ENCODE data around the gene DNAH3.

The DNAH3 gene

DNA sequence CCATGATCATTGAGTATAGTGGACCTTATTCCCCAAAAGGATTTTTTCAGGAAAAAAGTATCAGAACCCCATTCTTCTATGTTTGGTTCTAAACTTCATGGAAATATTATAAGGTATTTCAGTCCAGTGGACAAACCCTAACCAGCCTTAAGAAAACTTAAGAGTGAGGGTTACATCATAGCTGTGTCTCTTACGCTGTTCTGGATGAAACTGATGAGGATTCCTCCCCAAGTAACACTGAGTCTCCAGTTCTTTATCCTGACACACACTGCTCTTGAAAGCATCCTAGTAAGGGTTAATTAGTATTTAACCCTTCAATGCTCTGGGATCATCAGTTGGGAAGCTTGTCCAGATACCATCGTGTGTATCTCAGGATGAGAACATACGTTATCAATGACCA is 245.1 kb downstream of the DNAH3 start:
- Histone ChIP-seq H3K9me3 (replicated peaks; ENCODE audit: insufficient read depth, low read length) (no peaks in the 10 kb centered on the region), H2AFZ (ENCODE audit: low read length) (no peak overlapping the region), H3F3A (ENCODE audit: insufficient read depth, low read length) (peaks cover 14% of the 10 kb centered on the region), H3K4me2 (ENCODE audit: low read depth, low read length) (no peak overlapping the region), H3K27ac (ENCODE audit: low read length) (no peak overlapping the region), H3K4me3 (ENCODE audit: low read length) (no peak overlapping the region), H4K20me1 (ENCODE audit: insufficient read depth, low read length) (no peaks in the 10 kb centered on the region), H3K9ac (ENCODE audit: low read length) (no peak overlapping the region), H3K79me2 (ENCODE audit: low read length) (peaks cover 34% of the 10 kb centered on the region), H3K36me3 (replicated peaks; ENCODE audit: insufficient read depth, low read length) (no peaks in the 10 kb centered on the region), H3K4me1 (ENCODE audit: low read length) (peaks cover 34% of the 10 kb centered on the region), H3K9me2 (replicated peaks; ENCODE audit: insufficient read depth, low read length) (no peaks in the 10 kb centered on the region), H3K27me3 (replicated peaks; ENCODE audit: insufficient read depth, low read length) (no peaks in the 10 kb centered on the region)
- no peak for DNase-seq
- TF ChIP-seq, protein P1, sequence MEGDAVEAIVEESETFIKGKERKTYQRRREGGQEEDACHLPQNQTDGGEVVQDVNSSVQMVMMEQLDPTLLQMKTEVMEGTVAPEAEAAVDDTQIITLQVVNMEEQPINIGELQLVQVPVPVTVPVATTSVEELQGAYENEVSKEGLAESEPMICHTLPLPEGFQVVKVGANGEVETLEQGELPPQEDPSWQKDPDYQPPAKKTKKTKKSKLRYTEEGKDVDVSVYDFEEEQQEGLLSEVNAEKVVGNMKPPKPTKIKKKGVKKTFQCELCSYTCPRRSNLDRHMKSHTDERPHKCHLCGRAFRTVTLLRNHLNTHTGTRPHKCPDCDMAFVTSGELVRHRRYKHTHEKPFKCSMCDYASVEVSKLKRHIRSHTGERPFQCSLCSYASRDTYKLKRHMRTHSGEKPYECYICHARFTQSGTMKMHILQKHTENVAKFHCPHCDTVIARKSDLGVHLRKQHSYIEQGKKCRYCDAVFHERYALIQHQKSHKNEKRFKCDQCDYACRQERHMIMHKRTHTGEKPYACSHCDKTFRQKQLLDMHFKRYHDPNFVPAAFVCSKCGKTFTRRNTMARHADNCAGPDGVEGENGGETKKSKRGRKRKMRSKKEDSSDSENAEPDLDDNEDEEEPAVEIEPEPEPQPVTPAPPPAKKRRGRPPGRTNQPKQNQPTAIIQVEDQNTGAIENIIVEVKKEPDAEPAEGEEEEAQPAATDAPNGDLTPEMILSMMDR (IDR thresholded peaks at IDR 0.05; ENCODE audit: low read length) = no peak
- TF ChIP-seq EZH2 (optimal IDR thresholded peaks at IDR 0.05; ENCODE audit: low read depth, low read length) = no peak

DNA sequence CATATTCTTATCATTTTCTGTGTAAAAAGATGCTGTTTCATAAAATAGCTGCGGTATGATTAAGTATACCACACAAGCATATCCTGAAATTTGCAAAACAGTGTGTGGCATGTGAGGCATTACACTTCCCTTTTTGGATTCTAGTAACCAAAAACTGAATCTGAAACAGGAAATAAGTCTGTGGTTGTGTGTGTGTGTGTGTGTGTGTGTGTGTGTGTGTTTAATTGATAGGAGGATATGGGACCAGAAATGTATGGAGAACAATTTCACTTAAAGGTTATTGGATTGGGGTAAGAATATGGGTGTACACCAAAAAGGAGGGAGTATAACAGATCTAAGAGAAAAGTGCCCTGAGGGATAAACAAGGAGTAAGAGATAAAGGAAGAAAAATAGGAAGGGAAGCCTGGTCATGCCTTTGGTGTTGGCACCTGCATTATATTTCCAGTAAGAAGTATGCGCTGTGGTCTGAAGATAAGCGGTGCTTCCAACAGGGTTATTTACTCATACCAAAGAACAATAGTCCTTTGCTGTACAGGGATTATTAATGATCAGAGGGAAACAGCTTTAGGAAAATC is 246.1 kb downstream of the DNAH3 start:
- Histone ChIP-seq H3K27ac (ENCODE audit: low read length) (peak overlapping the region; percentile 66), H3K79me2 (ENCODE audit: low read length) (peaks cover 37% of the 10 kb centered on the region), H3K9ac (ENCODE audit: low read length) (no peak overlapping the region; the same call in 1 of the 2 replicates), H3K27me3 (replicated peaks; ENCODE audit: insufficient read depth, low read length) (no peaks in the 10 kb centered on the region), H3K9me3 (replicated peaks; ENCODE audit: insufficient read depth, low read length) (no peaks in the 10 kb centered on the region), H3F3A (ENCODE audit: insufficient read depth, low read length) (peaks cover 14% of the 10 kb centered on the region), H3K4me2 (ENCODE audit: low read depth, low read length) (peak overlapping the region; percentile 73), H3K9me2 (replicated peaks; ENCODE audit: insufficient read depth, low read length) (no peaks in the 10 kb centered on the region), H3K36me3 (replicated peaks; ENCODE audit: insufficient read depth, low read length) (no peaks in the 10 kb centered on the region), H3K4me3 (ENCODE audit: low read length) (0 out of 2 replicates have a peak overlapping the region, but pooled peaks have one; percentile 11), H4K20me1 (ENCODE audit: insufficient read depth, low read length) (no peaks in the 10 kb centered on the region), H3K4me1 (ENCODE audit: low read length) (peaks cover 34% of the 10 kb centered on the region), H2AFZ (ENCODE audit: low read length) (no peak overlapping the region)
- peak; percentile 70 for DNase-seq
- TF ChIP-seq, protein P1 (IDR thresholded peaks at IDR 0.05; ENCODE audit: low read length) = no peak
- no peak for TF ChIP-seq EZH2phosphoT487 (IDR thresholded peaks at IDR 0.05; ENCODE audit: low read length)
- TF ChIP-seq EZH2 (optimal IDR thresholded peaks at IDR 0.05; ENCODE audit: low read depth, low read length) = no peak

DNA sequence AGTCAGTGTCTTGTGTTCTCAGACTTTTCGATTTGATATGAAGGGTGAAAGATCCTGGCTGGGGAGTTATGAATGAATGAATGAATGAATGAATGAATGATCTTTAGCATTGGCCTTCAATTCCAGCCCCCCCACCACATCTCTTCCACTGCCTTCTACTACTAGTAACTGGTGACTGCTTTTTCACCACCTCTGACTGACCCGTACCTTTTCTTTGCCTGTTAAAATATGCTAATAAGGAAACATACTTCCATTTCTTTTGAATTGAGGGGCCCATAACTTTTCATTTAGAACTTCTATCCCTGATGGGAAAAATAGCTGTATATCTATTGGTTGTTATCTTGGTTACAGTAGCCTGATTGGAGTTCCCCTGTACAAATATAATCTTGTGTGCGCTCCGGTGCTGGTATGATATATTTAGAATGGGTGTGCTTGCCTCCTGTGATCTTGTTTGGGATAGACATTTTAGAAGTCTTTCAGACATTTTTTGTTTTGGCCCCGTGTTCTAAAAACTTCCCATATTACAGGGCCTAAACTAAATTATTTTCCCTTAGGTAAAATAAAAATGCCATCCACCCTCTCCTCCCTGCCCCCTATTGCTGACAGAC is 246.6 kb downstream of the DNAH3 start:
- peaks cover 34% of the 10 kb centered on the region for H3K4me1 ChIP-seq (ENCODE audit: low read length)
- peak overlapping the region; percentile 12; the same call in 1 of the 2 replicates for H3K9ac ChIP-seq (ENCODE audit: low read length)
- no peaks in the 10 kb centered on the region for H3K9me3 ChIP-seq (replicated peaks; ENCODE audit: insufficient read depth, low read length)
- H3K27ac ChIP-seq (ENCODE audit: low read length) = peak overlapping the region; percentile 66
- TF ChIP-seq EZH2phosphoT487 (IDR thresholded peaks at IDR 0.05; ENCODE audit: low read length) (no peak), EZH2 (optimal IDR thresholded peaks at IDR 0.05; ENCODE audit: low read depth, low read length) (no peak)
- TF ChIP-seq, protein P1 (IDR thresholded peaks at IDR 0.05; ENCODE audit: low read length) = no peak
- H3F3A ChIP-seq (ENCODE audit: insufficient read depth, low read length) = peaks cover 14% of the 10 kb centered on the region
- H3K27me3 ChIP-seq (replicated peaks; ENCODE audit: insufficient read depth, low read length) = no peaks in the 10 kb centered on the region
- DNase-seq = no peak
- no peak overlapping the region for H2AFZ ChIP-seq (ENCODE audit: low read length)
- no peaks in the 10 kb centered on the region for H3K9me2 ChIP-seq (replicated peaks; ENCODE audit: insufficient read depth, low read length)
- no peaks in the 10 kb centered on the region for H3K36me3 ChIP-seq (replicated peaks; ENCODE audit: insufficient read depth, low read length)
- H3K4me2 ChIP-seq (ENCODE audit: low read depth, low read length) = peak overlapping the region; percentile 73
- peak overlapping the region; percentile 11; the same call in 1 of the 2 replicates for H3K4me3 ChIP-seq (ENCODE audit: low read length)
- peaks cover 43% of the 10 kb centered on the region for H3K79me2 ChIP-seq (ENCODE audit: low read length)
- H4K20me1 ChIP-seq (ENCODE audit: insufficient read depth, low read length) = no peaks in the 10 kb centered on the region
